Measurements from ENCODE around the gene GNAO1. TPM values are rescaled to one million over a fixed set of nuclear protein-coding genes. Genes with fewer than 3 reads are reported as not detected.
"Not testable (repeated sequence)": the region's sequence is repeated elsewhere in the genome, so short reads cannot be mapped to it uniquely, and the experiment has no call there.

The GNAO1 gene
- total RNA-seq, 1 experiment from 2014 or later: not detected

- DNase-seq (ENCODE audit: low spot score): no peak
- intact Hi-C loops (cut with micrococcal nuclease; ENCODE audit: unreplicated experiment): no loop called here
- Histone ChIP-seq H3K9me3 (ENCODE audit: low read depth, low read length, poor library complexity, severe bottlenecking) (no peaks in the 10 kb centered on the region), H3K4me3 (ENCODE audit: low read depth, low read length, poor library complexity, severe bottlenecking) (no peak overlapping the region), H3K36me3 (ENCODE audit: insufficient read depth, low read length, poor library complexity, severe bottlenecking) (peaks cover 13% of the 10 kb centered on the region), H3K27me3 (replicated peaks; ENCODE audit: insufficient read depth, low read depth, low read length, poor library complexity) (no peaks in the 10 kb centered on the region), H3K4me1 (ENCODE audit: insufficient read depth, low read length, poor library complexity, severe bottlenecking) (no peaks in the 10 kb centered on the region), H3K27ac (ENCODE audit: low read depth, low read length, poor library complexity, severe bottlenecking) (no peak overlapping the region)
- POLR2A ChIA-PET (ENCODE audit: low non-redundant PET): no interaction called here
- TF ChIP-seq CTCF (conservative IDR thresholded peaks at IDR 0.05; ENCODE audit: low read depth, low read length) (no peak), EZH2 (IDR thresholded peaks at IDR 0.05; ENCODE audit: borderline replicate concordance, low read depth, low read length, poor library complexity, severe bottlenecking) (no peak)
- CTCF ChIA-PET: no interaction called here
- BruUV-seq (replicated peaks): no TSS peak
These were observed 196.1 kb downstream of the GNAO1 start for GRCh38 chr16:56387396-56387795.

GRCh38 chr16:56388209-56388608 lies 196.9 kb downstream of the GNAO1 start:
- Histone ChIP-seq H3K4me3 (ENCODE audit: low read depth, low read length, poor library complexity, severe bottlenecking) (no peak overlapping the region), H3K4me1 (ENCODE audit: insufficient read depth, low read length, poor library complexity, severe bottlenecking) (no peaks in the 10 kb centered on the region), H3K9me3 (ENCODE audit: low read depth, low read length, poor library complexity, severe bottlenecking) (no peaks in the 10 kb centered on the region), H3K36me3 (ENCODE audit: insufficient read depth, low read length, poor library complexity, severe bottlenecking) (peaks cover 13% of the 10 kb centered on the region), H3K27me3 (replicated peaks; ENCODE audit: insufficient read depth, low read depth, low read length, poor library complexity) (no peaks in the 10 kb centered on the region), H3K27ac (ENCODE audit: low read depth, low read length, poor library complexity, severe bottlenecking) (no peak overlapping the region)
- no peak for DNase-seq (ENCODE audit: low spot score)
- intact Hi-C loops (cut with micrococcal nuclease; ENCODE audit: unreplicated experiment): no loop called here
- POLR2A ChIA-PET (ENCODE audit: low non-redundant PET): no interaction called here
- BruUV-seq (replicated peaks): no TSS peak
- CTCF ChIA-PET: no interaction called here
- TF ChIP-seq CTCF (conservative IDR thresholded peaks at IDR 0.05; ENCODE audit: low read depth, low read length) (no peak), EZH2 (IDR thresholded peaks at IDR 0.05; ENCODE audit: borderline replicate concordance, low read depth, low read length, poor library complexity, severe bottlenecking) (no peak)

- Histone ChIP-seq H3K9me3 (ENCODE audit: low read depth, low read length, poor library complexity, severe bottlenecking) (no peaks in the 10 kb centered on the region), H3K4me1 (ENCODE audit: insufficient read depth, low read length, poor library complexity, severe bottlenecking) (no peaks in the 10 kb centered on the region), H3K36me3 (ENCODE audit: insufficient read depth, low read length, poor library complexity, severe bottlenecking) (peaks cover 13% of the 10 kb centered on the region), H3K27ac (ENCODE audit: low read depth, low read length, poor library complexity, severe bottlenecking) (no peak overlapping the region), H3K27me3 (replicated peaks; ENCODE audit: insufficient read depth, low read depth, low read length, poor library complexity) (no peaks in the 10 kb centered on the region), H3K4me3 (ENCODE audit: low read depth, low read length, poor library complexity, severe bottlenecking) (no peak overlapping the region)
- POLR2A ChIA-PET (ENCODE audit: low non-redundant PET): no interaction called here
- intact Hi-C loops (cut with micrococcal nuclease; ENCODE audit: unreplicated experiment): no loop called here
- CTCF ChIA-PET: no interaction called here
- DNase-seq (ENCODE audit: low spot score): no peak
- TF ChIP-seq EZH2 (IDR thresholded peaks at IDR 0.05; ENCODE audit: borderline replicate concordance, low read depth, low read length, poor library complexity, severe bottlenecking): no peak
- no peak for TF ChIP-seq CTCF (conservative IDR thresholded peaks at IDR 0.05; ENCODE audit: low read depth, low read length)
- no TSS peak for BruUV-seq (replicated peaks)
These were observed 198.3 kb downstream of the GNAO1 start for GRCh38 chr16:56389554-56389953.

GRCh38 chr16:56396724-56397123 lies 205.4 kb downstream of the GNAO1 start:
- H3K36me3 ChIP-seq (ENCODE audit: insufficient read depth, low read length, poor library complexity, severe bottlenecking); BruUV-seq (replicated peaks); H3K27me3 ChIP-seq (replicated peaks; ENCODE audit: insufficient read depth, low read depth, low read length, poor library complexity); DNase-seq (ENCODE audit: low spot score); intact Hi-C loops (cut with micrococcal nuclease; ENCODE audit: unreplicated experiment); H3K4me3 ChIP-seq (ENCODE audit: low read depth, low read length, poor library complexity, severe bottlenecking); CTCF ChIA-PET; H3K27ac ChIP-seq (ENCODE audit: low read depth, low read length, poor library complexity, severe bottlenecking); H3K4me1 ChIP-seq (ENCODE audit: insufficient read depth, low read length, poor library complexity, severe bottlenecking); POLR2A ChIA-PET (ENCODE audit: low non-redundant PET); H3K9me3 ChIP-seq (ENCODE audit: low read depth, low read length, poor library complexity, severe bottlenecking): not testable (repeated sequence)
